HepG2 (cell line): ENCODE results near the gene ZNF33B. TPM values are rescaled to one million over a fixed set of nuclear protein-coding genes. Genes with fewer than 3 reads are reported as not detected.
A peak's percentile ranks its signal among the peaks of the same experiment; 100 is the strongest.

ENCODE experiments used
- HMGA1 ChIP-seq: sonication (generic); formaldehyde crosslinking; conservative IDR thresholded peaks from 2 replicates; pipeline ENCODE4 v1.4.0; 2020; ENCODE audit warnings: missing genetic modification reagents
- KAT7 ChIP-seq: IDR thresholded peaks from 2 replicates; pipeline ENCODE4 v1.6.1; 2018; ENCODE audit warnings: borderline replicate concordance, missing compliant biosample characterization
- PHF8 ChIP-seq: sonication (generic); formaldehyde crosslinking; IDR thresholded peaks from 2 replicates; pipeline ENCODE4 v1.5.0; 2020; ENCODE audit warnings: missing genetic modification reagents
- STAT6 ChIP-seq: sonication (generic); formaldehyde crosslinking; IDR thresholded peaks from 2 replicates; pipeline ENCODE4 v1.4.0; 2020; ENCODE audit warnings: missing genetic modification reagents, mild to moderate bottlenecking, borderline replicate concordance
- ZBTB34 ChIP-seq: sonication (generic); formaldehyde crosslinking; IDR thresholded peaks from 2 replicates; pipeline ENCODE4 v1.8.0; 2022; ENCODE audit warnings: mild to moderate bottlenecking, missing genetic modification reagents
- ZC3H4 ChIP-seq: sonication (generic); formaldehyde crosslinking; IDR thresholded peaks from 2 replicates; pipeline ENCODE4 v1.4.0; 2020; ENCODE audit warnings: missing genetic modification reagents, borderline replicate concordance
- ZFP1 ChIP-seq: IDR thresholded peaks from 2 replicates; pipeline ENCODE4 v1.6.1; 2016
- ZNF18 ChIP-seq: sonication (generic); formaldehyde crosslinking; IDR thresholded peaks from 2 replicates; pipeline ENCODE4 v1.8.0; 2022; ENCODE audit warnings: mild to moderate bottlenecking, missing genetic modification reagents; ENCODE audit not compliant: insufficient replicate concordance
- ZNF33A ChIP-seq: sonication (generic); formaldehyde crosslinking; IDR thresholded peaks from 2 replicates; pipeline ENCODE4 v1.5.1; 2020; ENCODE audit warnings: missing genetic modification reagents, mild to moderate bottlenecking, moderate library complexity, borderline replicate concordance
- ZNF546 ChIP-seq: sonication (generic); formaldehyde crosslinking; conservative IDR thresholded peaks from 2 replicates; pipeline ENCODE4 v1.8.1; 2023; ENCODE audit warnings: mild to moderate bottlenecking, missing genetic modification reagents
- ZNF609 ChIP-seq: sonication (generic); formaldehyde crosslinking; IDR thresholded peaks from 2 replicates; pipeline ENCODE4 v1.4.0; 2020; ENCODE audit warnings: mild to moderate bottlenecking, missing genetic modification reagents, borderline replicate concordance
- ZNF883 ChIP-seq: sonication (generic); formaldehyde crosslinking; IDR thresholded peaks from 2 replicates; pipeline ENCODE4 v1.5.1; 2020; ENCODE audit warnings: mild to moderate bottlenecking, missing genetic modification reagents; ENCODE audit errors: not compliant biosample characterization
- polyA plus RNA-seq, 8 experiments: library from polyadenylated mRNA; depleted of rRNA in 3 of 8; stranded (reverse) in 7 of 8; unstranded in 1 of 8; fragments of >200 nt; fragmentation: Illumina TruSeq in 4 of 8; extraction: Trizol in 4 of 8; gene quantifications; 2 replicates each; pipeline versions ENCODE4 v1.2.1 to v1.2.3, GENCODE V29; 2011 to 2016; ENCODE audit warnings: low read depth in 4 of 8, missing spikeins in 1 of 8, mixed read lengths in 1 of 8; ENCODE audit not compliant: insufficient read depth in 1 of 8
- total RNA-seq, 5 experiments: library from RNA; depleted of rRNA; stranded (reverse); fragments of >200 nt; fragmentation: Illumina TruSeq; extraction: Trizol; gene quantifications; 2 replicates each; pipeline ENCODE4 v1.2.3, GENCODE V29; 2016; ENCODE audit warnings: low read depth in 1 of 5

The ZNF33B gene
- total and polyA plus RNA-seq, 2 of the 13 experiments (the other 11 are each of a cell fraction or from before 2014, with no cell fraction given) = 18.4 to 23.5 TPM

GRCh38 chr10:42637648-42638054, 719 bp downstream of the ZNF33B start (continued):
- TF ChIP-seq ZNF18 (CRISPR knock-in tag) (no peak), KAT7 (peak; percentile 90; the same call in 1 of the 2 replicates), ZNF609 (CRISPR knock-in tag) (no peak), ZC3H4 (CRISPR knock-in tag) (0 out of 2 replicates have a peak, but pooled peaks have one; percentile 21), PHF8 (CRISPR knock-in tag) (peak; percentile 75), HMGA1 (no peak), ZNF883 (CRISPR knock-in tag) (no peak), STAT6 (CRISPR knock-in tag) (0 out of 2 replicates have a peak, but pooled peaks have one; percentile 4), ZNF33A (CRISPR knock-in tag) (peak; percentile 70; the same call in 1 of the 2 replicates), ZFP1 (no peak), ZBTB34 (no peak), ZNF546 (no peak)
